Lower leg skin (tissue), 3 donors: ENCODE results near the gene XRCC4.

Source experiments
- POLR2A ChIP-seq, 2 donors: fragments of 450-650 bp; IDR thresholded peaks; one replicate each; pipeline ENCODE4 v1.6.1; 2016 to 2017; ENCODE audit warnings: antibody characterized with exemption in 2 of 2, mild to moderate bottlenecking in 1 of 2, moderate library complexity in 1 of 2
- TF ChIP-seq, protein P1 (sequence below), 3 donors: fragments of 450-650 bp; IDR thresholded peaks; one replicate each; pipeline ENCODE4 v1.5.1; 2016; ENCODE audit warnings: antibody characterized with exemption in 3 of 3, mild to moderate bottlenecking in 3 of 3, moderate library complexity in 2 of 3

DNA sequence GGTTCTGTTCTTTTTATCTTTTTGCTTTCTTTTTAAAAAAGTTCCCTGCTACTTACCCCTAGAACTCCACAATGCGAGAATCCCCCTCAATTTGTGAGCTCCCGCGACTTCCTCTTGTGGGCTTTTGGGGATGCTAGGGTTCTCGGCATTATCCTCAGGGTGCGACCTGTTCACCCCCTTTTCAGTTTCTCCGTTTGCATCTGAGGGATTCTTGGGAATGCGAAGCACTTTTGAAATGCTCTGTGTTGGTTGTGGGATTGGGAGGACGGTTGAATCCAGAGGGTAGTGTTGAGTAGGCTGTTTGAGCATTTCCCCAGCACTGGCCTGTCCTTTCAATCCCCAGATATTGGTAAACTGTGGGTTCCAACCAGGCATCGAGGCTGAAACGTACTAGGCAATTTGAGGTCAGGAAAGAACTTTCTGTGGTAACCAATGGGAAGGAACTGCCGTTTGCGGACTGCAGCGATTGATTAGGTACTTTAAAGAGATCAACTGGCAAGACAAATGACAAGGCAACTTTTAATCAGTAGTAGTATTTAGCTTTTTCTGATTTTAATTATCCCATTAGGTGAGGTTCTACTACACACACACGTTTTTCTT is 415 bp downstream of the XRCC4 start:
- TF ChIP-seq, protein P1, sequence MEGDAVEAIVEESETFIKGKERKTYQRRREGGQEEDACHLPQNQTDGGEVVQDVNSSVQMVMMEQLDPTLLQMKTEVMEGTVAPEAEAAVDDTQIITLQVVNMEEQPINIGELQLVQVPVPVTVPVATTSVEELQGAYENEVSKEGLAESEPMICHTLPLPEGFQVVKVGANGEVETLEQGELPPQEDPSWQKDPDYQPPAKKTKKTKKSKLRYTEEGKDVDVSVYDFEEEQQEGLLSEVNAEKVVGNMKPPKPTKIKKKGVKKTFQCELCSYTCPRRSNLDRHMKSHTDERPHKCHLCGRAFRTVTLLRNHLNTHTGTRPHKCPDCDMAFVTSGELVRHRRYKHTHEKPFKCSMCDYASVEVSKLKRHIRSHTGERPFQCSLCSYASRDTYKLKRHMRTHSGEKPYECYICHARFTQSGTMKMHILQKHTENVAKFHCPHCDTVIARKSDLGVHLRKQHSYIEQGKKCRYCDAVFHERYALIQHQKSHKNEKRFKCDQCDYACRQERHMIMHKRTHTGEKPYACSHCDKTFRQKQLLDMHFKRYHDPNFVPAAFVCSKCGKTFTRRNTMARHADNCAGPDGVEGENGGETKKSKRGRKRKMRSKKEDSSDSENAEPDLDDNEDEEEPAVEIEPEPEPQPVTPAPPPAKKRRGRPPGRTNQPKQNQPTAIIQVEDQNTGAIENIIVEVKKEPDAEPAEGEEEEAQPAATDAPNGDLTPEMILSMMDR (IDR thresholded peaks at IDR 0.05) = no peak
- no peak for TF ChIP-seq POLR2A (IDR thresholded peaks at IDR 0.05)
